DMS 273 treated with DMSO at 0.1 percent for 48 hours (cell line): ENCODE measurements around the gene KRTAP5-11.
"Not testable (repeated sequence)": the region's sequence is repeated elsewhere in the genome, so short reads cannot be mapped to it uniquely, and the experiment has no call there.

Experiments used
- DNase-seq: peaks from one replicate; lab custom pipeline; 2025; lab: John Stamatoyannopoulos, UW

KRTAP5-11 gene

DNA sequence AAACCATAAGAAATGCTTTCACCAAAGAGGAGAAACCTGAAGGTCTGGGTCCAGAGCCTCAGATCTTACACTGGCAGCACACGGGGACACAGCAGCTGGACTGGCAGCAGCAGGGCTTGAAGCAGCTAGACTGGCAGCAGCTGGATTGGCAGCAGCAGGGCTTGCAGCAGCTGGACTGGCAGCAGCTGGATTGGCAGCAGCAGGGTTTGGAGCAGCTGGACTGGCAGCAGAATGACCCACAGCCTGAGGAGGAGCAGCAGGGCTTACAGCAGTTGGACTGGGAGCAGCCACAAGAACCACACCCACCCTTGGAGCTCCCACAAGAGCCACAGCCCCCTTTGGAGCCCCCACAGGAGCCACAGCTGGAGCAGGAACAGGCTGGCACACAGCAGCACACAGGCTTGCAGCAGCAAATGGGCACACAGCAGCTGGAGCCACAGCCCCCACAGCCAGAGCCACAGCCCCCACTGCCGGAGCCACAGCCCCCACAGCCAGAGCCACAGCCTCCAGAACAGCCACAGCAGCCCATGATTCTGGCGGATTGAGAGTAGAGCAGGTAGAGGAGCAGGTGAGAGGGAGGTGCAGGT is at the start of gene KRTAP5-11:
Gene KRTAP5-11, minus strand, starts transcription at position 567 of the 587 bp plus-strand sequence. Its CDS starts 38 bp downstream, at position 529.
- DNase-seq = no peak

GRCh38 chr11:71631551-71631950 is 48.9 kb upstream of the KRTAP5-11 start:
- not testable (repeated sequence) for DNase-seq

- DNase-seq = not testable (repeated sequence)
Measured at GRCh38 chr11:71630071-71630470, 47.4 kb upstream of the KRTAP5-11 start.

DNA sequence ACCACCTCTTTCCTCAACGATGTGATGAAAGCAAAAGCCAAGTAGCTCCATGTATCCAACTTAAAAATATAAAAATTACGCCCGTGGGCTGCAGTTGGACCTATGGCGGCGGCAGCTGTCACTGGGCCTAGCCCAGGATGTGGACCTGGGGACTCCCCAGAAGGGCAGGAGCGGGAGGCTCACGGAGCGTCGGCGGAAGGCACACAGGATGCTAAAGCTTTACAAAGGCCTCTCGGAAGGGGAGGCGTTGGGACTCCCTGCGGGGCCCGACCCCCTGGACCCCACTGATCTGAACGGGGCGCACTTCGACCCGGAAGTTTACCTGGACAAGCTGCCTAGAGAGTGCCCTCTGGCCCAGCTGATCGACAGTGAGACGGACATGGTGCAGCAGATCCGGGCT is 46.3 kb upstream of the KRTAP5-11 start:
- DNase-seq = not testable (repeated sequence)

GRCh38 chr11:71623226-71623625 is 40.6 kb upstream of the KRTAP5-11 start:
- not testable (repeated sequence) for DNase-seq

GRCh38 chr11:71622561-71622960 is 39.9 kb upstream of the KRTAP5-11 start:
- not testable (repeated sequence) for DNase-seq

DNA sequence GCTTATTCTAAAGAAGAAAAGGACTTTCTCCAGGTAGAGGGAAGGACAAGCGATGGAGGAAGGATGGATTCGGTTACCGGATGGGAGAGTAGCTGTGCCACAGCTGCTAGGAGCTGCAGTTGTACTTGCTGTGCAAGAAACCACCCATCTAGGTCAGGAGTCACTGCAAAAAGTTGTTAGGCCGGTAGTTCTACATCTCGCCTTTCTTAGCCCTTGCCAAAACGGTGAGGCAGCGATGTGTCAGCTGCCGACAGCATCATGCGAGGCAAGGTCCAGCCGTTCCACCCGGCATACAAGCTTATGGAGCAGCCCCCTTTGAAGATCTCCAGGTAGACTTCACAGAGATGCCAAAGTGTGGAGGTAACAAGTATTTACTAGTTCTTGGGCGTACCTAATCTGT is 32.3 kb upstream of the KRTAP5-11 start:
- not testable (repeated sequence) for DNase-seq

- not testable (repeated sequence) for DNase-seq
Measured at GRCh38 chr11:71614366-71614917, 31.8 kb upstream of the KRTAP5-11 start.

DNA sequence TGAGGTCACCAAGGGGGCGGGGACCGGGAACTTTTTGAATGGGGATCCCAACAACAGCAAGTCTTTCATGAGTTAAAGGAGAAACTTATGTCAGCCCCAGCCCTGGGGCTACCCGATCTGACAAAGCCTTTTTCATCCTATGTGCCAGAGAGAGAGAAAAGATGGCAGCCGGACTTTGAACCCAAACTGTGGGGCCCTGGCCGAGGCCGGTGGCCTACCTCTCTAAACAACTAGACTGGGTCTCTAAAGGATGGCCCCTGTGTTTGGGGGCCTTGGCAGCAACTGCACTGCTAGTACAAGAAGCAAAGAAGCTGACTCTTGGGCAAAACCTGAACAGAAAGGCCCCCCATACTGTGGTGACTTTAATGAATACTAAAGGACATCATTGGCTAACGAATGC is 31.3 kb upstream of the KRTAP5-11 start:
- not testable (repeated sequence) for DNase-seq

DNA sequence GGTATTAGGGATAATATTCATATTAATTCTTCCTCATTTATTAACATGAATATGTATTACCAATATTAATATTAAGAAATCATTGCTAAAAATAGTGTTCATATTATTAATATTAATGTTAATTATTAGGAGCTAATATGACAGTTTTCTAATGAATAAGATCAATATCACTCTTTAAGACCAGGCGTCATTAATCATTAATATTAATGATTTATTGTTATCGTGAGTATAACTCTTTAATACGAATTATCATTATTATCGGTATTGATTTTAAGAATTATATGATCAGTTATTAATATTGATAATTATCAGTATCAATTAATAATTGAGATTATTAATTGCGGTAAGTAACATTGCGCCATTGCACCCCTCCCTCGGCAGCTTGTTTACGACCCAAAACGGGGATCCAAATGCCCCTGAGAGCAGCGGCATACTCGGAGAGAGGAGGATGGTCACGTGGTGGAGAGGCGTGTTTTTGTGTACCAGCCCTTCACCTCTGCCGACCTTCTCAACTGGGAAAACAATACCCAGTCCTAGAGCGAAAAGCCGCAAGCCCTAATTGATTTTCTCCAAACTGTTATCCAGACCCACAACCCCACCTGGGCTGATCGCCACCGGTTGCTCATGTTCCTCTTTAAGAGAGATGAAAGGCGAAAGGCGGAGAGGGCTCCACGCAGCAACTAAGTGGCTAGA is 28.7 kb upstream of the KRTAP5-11 start:
- DNase-seq = not testable (repeated sequence)

- not testable (repeated sequence) for DNase-seq
Measured at GRCh38 chr11:71608272-71608671, 25.6 kb upstream of the KRTAP5-11 start.

DNA sequence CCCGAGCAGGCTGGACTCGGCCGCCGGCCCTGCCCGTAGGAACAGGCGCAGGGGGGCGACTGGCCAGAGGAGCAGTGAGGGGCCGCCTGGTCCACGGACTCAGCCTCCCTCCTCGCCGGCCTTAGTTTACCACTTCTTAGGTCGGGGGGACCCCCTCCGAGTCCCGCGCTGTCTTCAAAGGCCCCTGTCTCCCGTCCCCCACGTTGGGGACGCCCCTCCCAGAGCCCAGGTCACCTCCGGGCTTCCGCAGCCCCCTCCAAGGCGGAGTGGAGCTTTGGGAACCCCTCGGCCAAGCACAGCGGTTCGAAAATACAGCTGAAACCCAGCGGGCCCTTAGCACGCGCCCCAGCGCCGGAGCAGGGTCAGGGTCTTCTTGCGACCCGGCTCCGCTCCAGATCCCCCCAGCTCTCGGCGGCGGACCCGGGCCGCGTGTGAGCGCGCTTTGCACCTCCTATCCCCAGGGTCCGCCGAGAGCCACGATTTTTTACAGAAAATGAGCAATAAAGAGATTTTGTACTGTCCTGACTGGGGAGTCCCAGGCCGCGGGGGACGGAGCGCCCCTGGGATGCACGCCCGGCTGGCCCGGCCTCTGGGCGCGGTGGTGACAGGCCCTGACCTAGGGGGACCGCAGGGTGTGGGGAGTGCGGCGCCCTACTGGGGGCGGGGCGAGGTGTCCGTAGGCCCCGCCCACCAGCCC is 25.0 kb upstream of the KRTAP5-11 start:
- not testable (repeated sequence) for DNase-seq

- DNase-seq = not testable (repeated sequence)
Measured at GRCh38 chr11:71606853-71607519, 24.3 kb upstream of the KRTAP5-11 start.

GRCh38 chr11:71604798-71605488 is 22.3 kb upstream of the KRTAP5-11 start:
- DNase-seq = not testable (repeated sequence)

- not testable (repeated sequence) for DNase-seq
Measured at GRCh38 chr11:71603221-71603620, 20.5 kb upstream of the KRTAP5-11 start.

- DNase-seq = not testable (repeated sequence)
Measured at GRCh38 chr11:71589546-71589920, 6.9 kb upstream of the KRTAP5-11 start.

DNA sequence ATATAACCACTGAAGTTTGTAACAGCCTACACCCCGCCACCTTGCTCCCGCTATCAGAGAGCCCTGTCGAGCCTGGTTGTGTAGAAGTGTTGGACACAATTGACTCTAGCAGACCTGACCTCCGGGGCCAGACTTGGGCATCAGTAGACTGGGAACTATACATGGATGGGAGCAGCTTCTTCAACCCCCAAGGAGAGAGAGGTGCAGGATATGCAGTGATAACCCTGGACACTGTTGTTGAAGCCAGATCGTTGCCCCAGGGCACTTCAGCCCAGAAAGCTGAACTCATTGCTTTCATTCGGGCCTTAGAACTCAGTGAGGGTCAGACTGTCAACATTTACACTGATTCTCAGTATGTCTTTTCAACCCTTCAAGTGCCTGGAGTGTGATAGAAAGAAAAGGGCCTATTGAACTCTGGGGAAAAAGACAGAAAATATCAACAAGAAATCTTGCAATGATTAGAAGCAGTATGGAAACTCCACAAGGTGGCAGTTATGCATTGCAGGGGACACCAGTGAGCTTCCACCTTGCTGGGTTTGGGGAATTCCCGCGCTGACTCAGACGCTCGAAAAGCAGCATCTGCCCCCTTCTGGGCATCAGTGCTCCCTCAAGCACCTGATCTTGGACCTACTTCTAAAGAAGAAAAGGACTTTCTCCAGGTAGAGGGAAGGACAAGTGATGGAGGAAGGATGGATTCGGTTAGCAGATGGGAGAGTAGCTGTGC is 6.3 kb upstream of the KRTAP5-11 start:
- DNase-seq = not testable (repeated sequence)

GRCh38 chr11:71588314-71588713 is 5.6 kb upstream of the KRTAP5-11 start:
- DNase-seq = not testable (repeated sequence)

- DNase-seq = not testable (repeated sequence)
Measured at GRCh38 chr11:71585673-71586072, 3.0 kb upstream of the KRTAP5-11 start.

DNA sequence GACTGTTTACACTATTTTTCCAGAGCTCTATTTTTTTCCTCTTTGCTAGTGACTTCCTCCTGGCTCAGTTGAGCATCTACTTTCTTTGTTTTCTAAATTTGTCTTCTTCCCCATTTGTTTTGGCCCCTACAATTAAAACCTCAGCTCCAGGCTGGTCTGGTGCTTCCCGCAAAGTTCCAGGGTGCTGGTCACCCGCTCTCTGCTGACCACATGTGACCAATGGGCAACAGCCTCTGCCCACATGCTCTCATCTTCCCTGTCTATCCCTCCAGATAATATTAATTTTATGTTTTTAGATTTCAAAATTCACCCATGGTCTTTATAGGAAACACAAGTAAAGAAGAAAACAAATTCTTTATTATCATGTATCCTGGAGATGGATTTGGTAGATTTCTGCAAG is 294 bp upstream of the KRTAP5-11 start:
- not testable (repeated sequence) for DNase-seq

- no peak for DNase-seq
Measured at GRCh38 chr11:71581826-71582225, 849 bp downstream of the KRTAP5-11 start.
